SU-DHL-6 (cell line): ENCODE measurements around the gene INAFM1.

Experiments
- EZH2phosphoT487 ChIP-seq: fragments of 200-600 bp; sonication (generic), shearing (Covaris generic); conservative IDR thresholded peaks from 2 replicates; pipeline ENCODE4 v1.6.1; 2018; ENCODE audit warnings: mild to moderate bottlenecking, antibody characterized with exemption, low read length, moderate library complexity, mixed read lengths
- TF ChIP-seq, protein P1 (sequence below): fragments of 200-600 bp; sonication (generic); IDR thresholded peaks from one replicate; pipeline ENCODE4 v1.5.1; 2017; ENCODE audit warnings: antibody characterized with exemption, mild to moderate bottlenecking, low read length, moderate library complexity; ENCODE audit not compliant: insufficient read depth, poor library complexity, severe bottlenecking

DNA sequence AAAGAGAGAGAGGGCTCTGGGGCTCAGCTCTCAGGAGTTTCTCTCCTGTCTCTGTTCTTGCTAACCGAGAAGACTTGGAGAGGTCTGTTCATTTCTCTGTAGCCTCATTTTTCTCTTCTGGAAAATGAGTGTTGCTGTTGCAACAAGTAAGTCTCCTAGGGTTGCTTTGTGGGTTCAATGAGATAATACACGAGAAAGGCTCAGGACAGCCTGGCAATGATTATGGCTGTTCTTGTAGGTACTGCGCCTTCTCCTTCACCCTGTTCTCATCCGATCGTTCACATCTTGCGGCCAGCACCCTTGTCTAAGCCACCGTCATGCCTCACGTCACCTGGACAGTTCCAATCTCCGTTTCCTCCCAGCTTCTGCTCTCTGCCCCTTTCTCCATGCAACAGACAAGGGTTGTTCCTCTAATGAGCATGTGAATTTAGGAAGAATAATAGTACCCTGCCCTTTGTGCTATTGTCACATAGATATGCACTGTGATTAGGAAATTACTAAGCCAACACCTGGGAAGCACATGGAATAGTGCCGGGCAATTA lies 39.1 kb downstream of the INAFM1 start:
- TF ChIP-seq, protein P1, sequence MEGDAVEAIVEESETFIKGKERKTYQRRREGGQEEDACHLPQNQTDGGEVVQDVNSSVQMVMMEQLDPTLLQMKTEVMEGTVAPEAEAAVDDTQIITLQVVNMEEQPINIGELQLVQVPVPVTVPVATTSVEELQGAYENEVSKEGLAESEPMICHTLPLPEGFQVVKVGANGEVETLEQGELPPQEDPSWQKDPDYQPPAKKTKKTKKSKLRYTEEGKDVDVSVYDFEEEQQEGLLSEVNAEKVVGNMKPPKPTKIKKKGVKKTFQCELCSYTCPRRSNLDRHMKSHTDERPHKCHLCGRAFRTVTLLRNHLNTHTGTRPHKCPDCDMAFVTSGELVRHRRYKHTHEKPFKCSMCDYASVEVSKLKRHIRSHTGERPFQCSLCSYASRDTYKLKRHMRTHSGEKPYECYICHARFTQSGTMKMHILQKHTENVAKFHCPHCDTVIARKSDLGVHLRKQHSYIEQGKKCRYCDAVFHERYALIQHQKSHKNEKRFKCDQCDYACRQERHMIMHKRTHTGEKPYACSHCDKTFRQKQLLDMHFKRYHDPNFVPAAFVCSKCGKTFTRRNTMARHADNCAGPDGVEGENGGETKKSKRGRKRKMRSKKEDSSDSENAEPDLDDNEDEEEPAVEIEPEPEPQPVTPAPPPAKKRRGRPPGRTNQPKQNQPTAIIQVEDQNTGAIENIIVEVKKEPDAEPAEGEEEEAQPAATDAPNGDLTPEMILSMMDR, result no peak
- no peak for TF ChIP-seq EZH2phosphoT487
